AG10803 (cell line): ENCODE data around the gene TF.

Experiments
- DNase-seq: peaks from one replicate; pipeline ENCODE4 v3.0.0; 2010; ENCODE audit warnings: low read depth
- H3K4me3 ChIP-seq: 2 replicates; pipeline ENCODE4 v1.5.1; 2011; ENCODE audit warnings: mild to moderate bottlenecking, low read length, control low read depth
- CTCF ChIP-seq: conservative IDR thresholded peaks from 2 replicates; pipeline ENCODE4 v1.5.1; 2011; ENCODE audit warnings: mild to moderate bottlenecking, low read length, control low read depth, inconsistent platforms

The TF gene

GRCh38 chr3:133745981-133746711 is at the start of gene TF:
Gene TF, plus strand, starts transcription at chr3:133746393. Its CDS starts 48 bp downstream, at chr3:133746441.
- no peak within 1 kb of the TSS for H3K4me3 ChIP-seq
- no peak for DNase-seq
- no peak for TF ChIP-seq CTCF

- no peak for TF ChIP-seq CTCF
- DNase-seq, result no peak
- H3K4me3 ChIP-seq, result no peak overlapping the region
Measured at GRCh38 chr3:133697960-133698359, 48.2 kb upstream of the TF start.

- no peak for DNase-seq
- no peak overlapping the region for H3K4me3 ChIP-seq
- TF ChIP-seq CTCF, result no peak
Measured at GRCh38 chr3:133699467-133699866, 46.7 kb upstream of the TF start.

GRCh38 chr3:133699903-133700302 is 46.3 kb upstream of the TF start:
- DNase-seq, result no peak
- TF ChIP-seq CTCF, result no peak
- H3K4me3 ChIP-seq, result no peak overlapping the region

- H3K4me3 ChIP-seq, result no peak overlapping the region
- no peak for DNase-seq
- TF ChIP-seq CTCF, result no peak
Measured at GRCh38 chr3:133700351-133700750, 45.8 kb upstream of the TF start.

GRCh38 chr3:133701435-133702358 is 44.5 kb upstream of the TF start:
- H3K4me3 ChIP-seq, result no peak overlapping the region
- TF ChIP-seq CTCF, result no peak
- no peak for DNase-seq
